ENCODE data around the gene ZCCHC7.

DNA sequence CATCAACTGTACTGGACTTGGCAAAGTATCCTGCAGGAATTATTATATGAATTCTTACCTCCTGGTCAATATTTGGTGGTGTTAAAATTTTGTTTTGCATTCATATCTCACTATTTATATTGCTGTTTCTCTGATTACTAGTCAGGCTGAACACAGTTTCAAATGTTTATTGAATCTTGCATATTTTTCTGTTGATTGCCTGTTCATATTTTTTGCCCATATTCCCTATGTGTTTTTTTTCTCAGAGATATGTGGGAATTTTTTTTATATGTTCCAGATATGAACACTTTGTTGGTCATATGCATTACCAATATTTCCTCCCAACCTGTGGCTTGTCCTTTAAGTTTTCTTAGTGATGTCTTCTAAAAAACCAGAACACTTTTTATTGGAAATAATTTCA lies 153.2 kb downstream of the ZCCHC7 start:
- TF ChIP-seq CTCF (conservative IDR thresholded peaks at IDR 0.05 in 1 of 2, IDR thresholded peaks at IDR 0.05 in 1 of 2; ENCODE audit: extremely low read depth in 1 of 2, insufficient read depth in 1 of 2, low read depth in 1 of 2, low read length in 2 of 2) = no peak
- no peak for TF ChIP-seq EZH2 (IDR thresholded peaks at IDR 0.05; ENCODE audit: borderline replicate concordance, low read length)

Measured in mammary epithelial cell (primary cell).